Peyer's patch (tissue), 4 donors: ENCODE data around the gene AUTS2.

Experiments used
- POLR2A ChIP-seq, 2 donors: fragments of 450-650 bp; IDR thresholded peaks; one replicate each; pipeline ENCODE4 v1.5.1; 2017; ENCODE audit warnings: antibody characterized with exemption in 2 of 2, mild to moderate bottlenecking in 2 of 2, moderate library complexity in 2 of 2
- TF ChIP-seq, protein P1 (sequence below), 6 experiments: fragments of 450-650 bp in 4 of 6; fragments of 200-600 bp in 2 of 6; sonication (generic) in 1 of 6; IDR thresholded peaks; one replicate each; pipeline ENCODE4 v1.5.1; 2017 to 2019; ENCODE audit warnings: antibody characterized with exemption in 6 of 6, mild to moderate bottlenecking in 3 of 6, moderate library complexity in 1 of 6

DNA sequence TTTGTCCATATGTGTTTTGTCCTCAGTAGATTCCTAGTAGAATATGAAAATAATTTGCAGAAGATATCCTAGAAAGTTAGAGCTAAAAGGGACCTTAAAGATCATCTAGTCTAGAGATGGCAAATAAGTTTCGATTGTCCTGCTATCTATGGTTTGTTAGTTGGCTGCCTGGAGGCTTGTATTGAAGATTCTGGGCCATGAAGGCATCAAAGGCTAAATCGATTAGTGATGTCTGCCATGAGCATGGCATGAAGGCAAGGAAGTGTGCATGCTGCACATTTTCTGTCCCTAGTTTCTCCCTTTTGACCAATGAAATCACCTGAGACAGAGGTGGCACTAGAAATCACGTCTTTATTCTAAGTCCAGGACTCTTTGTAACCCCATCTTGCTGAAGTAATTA lies 979.9 kb downstream of the AUTS2 start:
- TF ChIP-seq POLR2A (IDR thresholded peaks at IDR 0.05): no peak
- TF ChIP-seq, protein P1, sequence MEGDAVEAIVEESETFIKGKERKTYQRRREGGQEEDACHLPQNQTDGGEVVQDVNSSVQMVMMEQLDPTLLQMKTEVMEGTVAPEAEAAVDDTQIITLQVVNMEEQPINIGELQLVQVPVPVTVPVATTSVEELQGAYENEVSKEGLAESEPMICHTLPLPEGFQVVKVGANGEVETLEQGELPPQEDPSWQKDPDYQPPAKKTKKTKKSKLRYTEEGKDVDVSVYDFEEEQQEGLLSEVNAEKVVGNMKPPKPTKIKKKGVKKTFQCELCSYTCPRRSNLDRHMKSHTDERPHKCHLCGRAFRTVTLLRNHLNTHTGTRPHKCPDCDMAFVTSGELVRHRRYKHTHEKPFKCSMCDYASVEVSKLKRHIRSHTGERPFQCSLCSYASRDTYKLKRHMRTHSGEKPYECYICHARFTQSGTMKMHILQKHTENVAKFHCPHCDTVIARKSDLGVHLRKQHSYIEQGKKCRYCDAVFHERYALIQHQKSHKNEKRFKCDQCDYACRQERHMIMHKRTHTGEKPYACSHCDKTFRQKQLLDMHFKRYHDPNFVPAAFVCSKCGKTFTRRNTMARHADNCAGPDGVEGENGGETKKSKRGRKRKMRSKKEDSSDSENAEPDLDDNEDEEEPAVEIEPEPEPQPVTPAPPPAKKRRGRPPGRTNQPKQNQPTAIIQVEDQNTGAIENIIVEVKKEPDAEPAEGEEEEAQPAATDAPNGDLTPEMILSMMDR (IDR thresholded peaks at IDR 0.05): no peak
